Midbrain (tissue), 1 donor: ENCODE results near the gene PTPRK.

Experiments
- DNase-seq: peaks from one replicate; lab custom pipeline; 2025; lab: John Stamatoyannopoulos, UW

PTPRK gene

GRCh38 chr6:128188678-128189077 lies 331.7 kb downstream of the PTPRK start:
- no peak for DNase-seq

GRCh38 chr6:128186729-128187128 lies 333.7 kb downstream of the PTPRK start:
- DNase-seq, result no peak

GRCh38 chr6:128179876-128180438 lies 340.4 kb downstream of the PTPRK start:
- no peak for DNase-seq

- DNase-seq, result no peak
Observed at GRCh38 chr6:128174724-128175123, 345.7 kb downstream of the PTPRK start.

GRCh38 chr6:128172752-128173682 lies 347.4 kb downstream of the PTPRK start:
- no peak for DNase-seq

GRCh38 chr6:128172081-128172480 lies 348.3 kb downstream of the PTPRK start:
- no peak for DNase-seq

GRCh38 chr6:128171182-128171581 lies 349.2 kb downstream of the PTPRK start:
- DNase-seq, result no peak

GRCh38 chr6:128168244-128168643 lies 352.2 kb downstream of the PTPRK start:
- no peak for DNase-seq

- DNase-seq, result no peak
Observed at GRCh38 chr6:128167552-128167951, 352.8 kb downstream of the PTPRK start.

- DNase-seq, result no peak
Observed at GRCh38 chr6:128164254-128164653, 356.1 kb downstream of the PTPRK start.

- no peak for DNase-seq
Observed at GRCh38 chr6:128162423-128162822, 358.0 kb downstream of the PTPRK start.

GRCh38 chr6:128161839-128162238 lies 358.6 kb downstream of the PTPRK start:
- no peak for DNase-seq

GRCh38 chr6:128161263-128161662 lies 359.1 kb downstream of the PTPRK start:
- DNase-seq, result no peak

- no peak for DNase-seq
Observed at GRCh38 chr6:128158496-128158895, 361.9 kb downstream of the PTPRK start.

- DNase-seq, result no peak
Observed at GRCh38 chr6:128156321-128157111, 363.9 kb downstream of the PTPRK start.

- DNase-seq, result no peak
Observed at GRCh38 chr6:128155826-128156225, 364.6 kb downstream of the PTPRK start.

- no peak for DNase-seq
Observed at GRCh38 chr6:128152551-128152950, 367.8 kb downstream of the PTPRK start.

GRCh38 chr6:128150376-128150775 lies 370.0 kb downstream of the PTPRK start:
- DNase-seq, result no peak

GRCh38 chr6:128149796-128150195 lies 370.6 kb downstream of the PTPRK start:
- no peak for DNase-seq

- no peak for DNase-seq
Observed at GRCh38 chr6:128144320-128144719, 376.1 kb downstream of the PTPRK start.

GRCh38 chr6:128141932-128142331 lies 378.5 kb downstream of the PTPRK start:
- no peak for DNase-seq

GRCh38 chr6:128139519-128139918 lies 380.9 kb downstream of the PTPRK start:
- no peak for DNase-seq

- no peak for DNase-seq
Observed at GRCh38 chr6:128138694-128139093, 381.7 kb downstream of the PTPRK start.
